MCF 10A (cell line): Measurements from ENCODE around the gene PCDHGB6. TPM values are rescaled to one million over a fixed set of nuclear protein-coding genes. Genes with fewer than 3 reads are reported as not detected.

ENCODE experiments used
- BruUV-seq: library from RNA; stranded (reverse); fragments of 400-500 nt; replicated peaks from 2 replicates; lab custom pipeline; 2021; lab: Mats Ljungman, UMichigan
- CTCF ChIA-PET: fragments of 300-600 bp; sonication (Branson Sonifier 250); formaldehyde crosslinking; extraction: SDS; loops from one replicate; lab custom pipeline; 2021; ENCODE audit warnings: antibody characterized with exemption, inconsistent platforms; lab: Yijun Ruan, JAX
- POLR2A ChIA-PET: fragments of 300-600, 350-650 bp; sonication (Branson Sonifier 250); formaldehyde crosslinking; extraction: SDS; loops from one replicate; lab custom pipeline; 2020; ENCODE audit warnings: antibody characterized with exemption, inconsistent platforms; lab: Yijun Ruan, JAX
- DNase-seq: peaks from one replicate; pipeline ENCODE4 v3.0.0-alpha.2; 2018; ENCODE audit not compliant: unreplicated experiment
- H3K27ac Mint-ChIP-seq: one replicate; pipeline ENCODE4 v1.8.0; 2022; ENCODE audit warnings: mild to moderate bottlenecking, low read depth, mixed read lengths; ENCODE audit not compliant: unreplicated experiment
- H3K27me3 Mint-ChIP-seq: one replicate; pipeline ENCODE4 v1.8.0; 2022; ENCODE audit warnings: mixed read lengths; ENCODE audit not compliant: insufficient read depth, unreplicated experiment
- H3K36me3 Mint-ChIP-seq: one replicate; pipeline ENCODE4 v1.8.0; 2022; ENCODE audit warnings: mild to moderate bottlenecking, moderate library complexity, mixed read lengths; ENCODE audit not compliant: insufficient read depth, unreplicated experiment
- H3K4me1 Mint-ChIP-seq: one replicate; pipeline ENCODE4 v1.8.0; 2022; ENCODE audit warnings: mixed read lengths; ENCODE audit not compliant: insufficient read depth, unreplicated experiment
- H3K4me3 Mint-ChIP-seq: one replicate; pipeline ENCODE4 v1.8.0; 2022; ENCODE audit warnings: mild to moderate bottlenecking, moderate library complexity, mixed read lengths; ENCODE audit not compliant: unreplicated experiment
- H3K9me3 Mint-ChIP-seq: one replicate; pipeline ENCODE4 v1.8.0; 2022; ENCODE audit warnings: mixed read lengths; ENCODE audit not compliant: unreplicated experiment
- intact Hi-C: fragments of 100-400 bp; cut with micrococcal nuclease; formaldehyde crosslinking; loops from 2 replicates; pipeline ENCODE4 v1.14.1; 2022
- total RNA-seq: library from RNA; stranded (reverse); gene quantifications from 2 replicates; pipeline ENCODE4 v1.2.3, GENCODE V29; 2022
- TF ChIP-seq, protein P1 (sequence below): fragments of 200-600 bp; IDR thresholded peaks from one replicate; pipeline ENCODE4 v1.8.0; 2022; ENCODE audit warnings: antibody characterized with exemption, mild to moderate bottlenecking; ENCODE audit not compliant: unreplicated experiment

Gene PCDHGB6
- total RNA-seq, 1 experiment from 2014 or later: 0.68 TPM

DNA sequence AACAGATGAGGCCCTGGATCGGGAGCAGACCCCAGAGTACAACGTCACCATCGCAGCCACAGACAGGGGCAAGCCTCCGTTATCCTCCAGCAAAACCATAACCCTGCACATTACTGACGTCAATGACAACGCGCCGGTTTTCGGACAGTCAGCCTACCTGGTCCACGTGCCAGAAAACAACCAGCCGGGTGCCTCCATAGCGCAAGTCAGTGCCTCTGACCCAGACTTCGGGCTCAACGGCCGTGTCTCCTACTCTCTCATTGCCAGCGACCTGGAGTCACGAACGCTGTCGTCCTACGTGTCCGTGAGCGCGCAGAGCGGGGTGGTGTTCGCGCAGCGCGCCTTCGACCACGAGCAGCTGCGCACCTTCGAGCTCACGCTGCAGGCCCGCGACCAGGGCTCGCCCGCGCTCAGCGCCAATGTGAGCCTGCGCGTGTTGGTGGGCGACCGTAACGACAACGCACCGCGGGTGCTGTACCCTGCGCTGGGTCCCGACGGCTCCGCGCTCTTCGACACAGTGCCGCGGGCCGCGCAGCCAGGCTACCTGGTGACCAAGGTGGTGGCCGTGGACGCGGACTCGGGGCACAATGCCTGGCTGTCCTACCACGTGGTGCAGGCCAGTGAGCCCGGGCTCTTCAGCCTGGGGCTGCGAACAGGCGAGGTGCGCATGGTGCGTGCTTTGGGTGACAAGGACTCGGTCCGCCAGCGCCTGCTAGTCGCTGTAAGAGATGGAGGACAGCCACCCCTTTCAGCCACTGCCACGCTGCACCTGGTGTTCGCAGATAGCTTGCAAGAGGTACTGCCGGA lies 11.5 kb downstream of the PCDHGB6 start:
- ChIA-PET CTCF (interaction anchor here (0.5 to 3.4 kb wide), 5 partner anchors 56 to 148 kb away, joined by 3 to 31 read pairs (median 6); partner anchors contain the start of genes PCDHGC3 and TAF7), POLR2A (no interaction called here)
- no peak for DNase-seq
- Mint-ChIP-seq H3K9me3 (peaks cover 25% of the 10 kb centered on the region), H3K4me1 (no peaks in the 10 kb centered on the region), H3K4me3 (no peak overlapping the region), H3K27ac (no peak overlapping the region), H3K27me3 (no peaks in the 10 kb centered on the region), H3K36me3 (no peaks in the 10 kb centered on the region)
- TF ChIP-seq, protein P1, sequence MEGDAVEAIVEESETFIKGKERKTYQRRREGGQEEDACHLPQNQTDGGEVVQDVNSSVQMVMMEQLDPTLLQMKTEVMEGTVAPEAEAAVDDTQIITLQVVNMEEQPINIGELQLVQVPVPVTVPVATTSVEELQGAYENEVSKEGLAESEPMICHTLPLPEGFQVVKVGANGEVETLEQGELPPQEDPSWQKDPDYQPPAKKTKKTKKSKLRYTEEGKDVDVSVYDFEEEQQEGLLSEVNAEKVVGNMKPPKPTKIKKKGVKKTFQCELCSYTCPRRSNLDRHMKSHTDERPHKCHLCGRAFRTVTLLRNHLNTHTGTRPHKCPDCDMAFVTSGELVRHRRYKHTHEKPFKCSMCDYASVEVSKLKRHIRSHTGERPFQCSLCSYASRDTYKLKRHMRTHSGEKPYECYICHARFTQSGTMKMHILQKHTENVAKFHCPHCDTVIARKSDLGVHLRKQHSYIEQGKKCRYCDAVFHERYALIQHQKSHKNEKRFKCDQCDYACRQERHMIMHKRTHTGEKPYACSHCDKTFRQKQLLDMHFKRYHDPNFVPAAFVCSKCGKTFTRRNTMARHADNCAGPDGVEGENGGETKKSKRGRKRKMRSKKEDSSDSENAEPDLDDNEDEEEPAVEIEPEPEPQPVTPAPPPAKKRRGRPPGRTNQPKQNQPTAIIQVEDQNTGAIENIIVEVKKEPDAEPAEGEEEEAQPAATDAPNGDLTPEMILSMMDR: no peak
- intact Hi-C loops: loop anchor here (10.0 kb wide), 2 partner anchors 194 to 334 kb away; partner anchors contain the start of gene PCDHB14
- BruUV-seq: no TSS peak

DNA sequence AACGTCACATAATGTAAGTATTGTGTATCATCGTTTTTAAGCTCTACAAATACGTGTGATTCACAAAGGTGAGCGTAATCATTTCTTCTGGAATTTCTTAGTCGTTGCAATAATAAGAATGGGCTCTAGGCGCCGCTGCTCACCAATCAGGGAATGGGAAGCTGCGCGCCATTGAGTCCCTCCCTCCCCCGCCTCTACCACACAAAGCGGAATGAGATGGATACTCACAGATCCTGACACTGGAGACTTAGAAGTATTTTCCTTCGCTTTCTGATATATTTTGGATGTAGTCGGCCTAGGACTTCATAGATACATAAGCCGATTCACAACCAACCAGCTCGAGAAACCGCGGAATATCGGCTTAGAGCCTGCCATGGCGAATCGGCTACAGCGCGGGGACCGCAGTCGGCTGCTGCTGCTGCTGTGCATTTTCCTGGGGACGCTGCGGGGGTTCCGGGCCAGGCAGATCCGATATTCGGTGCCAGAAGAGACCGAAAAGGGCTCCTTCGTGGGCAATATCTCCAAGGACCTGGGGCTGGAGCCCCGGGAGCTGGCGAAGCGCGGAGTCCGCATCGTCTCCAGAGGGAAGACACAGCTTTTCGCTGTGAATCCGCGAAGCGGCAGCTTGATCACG lies 13.2 kb downstream of the PCDHGB6 start, which contains the start of gene PCDHGA11:
PCDHGA11 (plus strand) TSS at position 197 of the 634 bp plus-strand sequence; CDS start at position 374, 177 bp downstream.
- POLR2A ChIA-PET: no interaction called here
- no peak within 1 kb of the TSS for H3K27ac Mint-ChIP-seq
- DNase-seq: peak; percentile 33
- intact Hi-C loops: no loop called here
- no peaks in the 10 kb centered on the region for H3K27me3 Mint-ChIP-seq
- H3K4me3 Mint-ChIP-seq: no peak within 1 kb of the TSS
- H3K9me3 Mint-ChIP-seq: peaks cover 29% of the 10 kb centered on the region
- TF ChIP-seq, protein P1: peak; percentile 18
- H3K36me3 Mint-ChIP-seq: no peaks in the 10 kb centered on the region
- CTCF ChIA-PET: interaction anchor here (0.5 to 2.6 kb wide), 10 partner anchors 9 to 236 kb away, joined by 3 to 9 read pairs (median 4); partner anchors contain the start of genes PCDHGA12 and PCDHGC3
- no TSS peak for BruUV-seq
- H3K4me1 Mint-ChIP-seq: no peaks in the 10 kb centered on the region

DNA sequence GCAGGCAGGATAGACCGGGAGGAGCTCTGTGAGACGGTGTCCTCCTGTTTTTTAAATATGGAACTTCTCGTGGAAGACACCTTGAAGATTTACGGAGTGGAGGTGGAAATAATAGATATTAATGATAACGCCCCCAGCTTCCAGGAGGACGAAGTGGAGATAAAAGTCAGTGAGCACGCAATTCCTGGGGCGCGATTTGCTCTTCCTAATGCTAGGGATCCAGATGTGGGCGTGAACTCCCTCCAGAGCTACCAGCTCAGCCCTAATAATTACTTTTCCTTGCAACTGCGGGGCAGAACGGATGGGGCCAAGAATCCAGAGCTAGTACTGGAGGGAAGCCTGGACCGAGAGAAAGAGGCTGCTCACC lies 13.7 kb downstream of the PCDHGB6 start:
- intact Hi-C loops: no loop called here
- H3K27ac Mint-ChIP-seq: no peak overlapping the region
- DNase-seq: no peak
- no peaks in the 10 kb centered on the region for H3K36me3 Mint-ChIP-seq
- H3K27me3 Mint-ChIP-seq: no peaks in the 10 kb centered on the region
- H3K4me1 Mint-ChIP-seq: no peaks in the 10 kb centered on the region
- TF ChIP-seq, protein P1: no peak
- H3K9me3 Mint-ChIP-seq: peaks cover 34% of the 10 kb centered on the region
- ChIA-PET CTCF (interaction anchor here (0.7 to 2.6 kb wide), 7 partner anchors 8 to 183 kb away, joined by 3 to 9 read pairs (median 4); partner anchors contain the start of genes PCDHGA10, PCDHGA12 and PCDHGC3), POLR2A (interaction anchor here (0.9 kb wide), 1 partner anchor 137 kb away, joined by 3 read pairs; no protein-coding TSS in a partner anchor)
- H3K4me3 Mint-ChIP-seq: no peak overlapping the region
- BruUV-seq: no TSS peak

DNA sequence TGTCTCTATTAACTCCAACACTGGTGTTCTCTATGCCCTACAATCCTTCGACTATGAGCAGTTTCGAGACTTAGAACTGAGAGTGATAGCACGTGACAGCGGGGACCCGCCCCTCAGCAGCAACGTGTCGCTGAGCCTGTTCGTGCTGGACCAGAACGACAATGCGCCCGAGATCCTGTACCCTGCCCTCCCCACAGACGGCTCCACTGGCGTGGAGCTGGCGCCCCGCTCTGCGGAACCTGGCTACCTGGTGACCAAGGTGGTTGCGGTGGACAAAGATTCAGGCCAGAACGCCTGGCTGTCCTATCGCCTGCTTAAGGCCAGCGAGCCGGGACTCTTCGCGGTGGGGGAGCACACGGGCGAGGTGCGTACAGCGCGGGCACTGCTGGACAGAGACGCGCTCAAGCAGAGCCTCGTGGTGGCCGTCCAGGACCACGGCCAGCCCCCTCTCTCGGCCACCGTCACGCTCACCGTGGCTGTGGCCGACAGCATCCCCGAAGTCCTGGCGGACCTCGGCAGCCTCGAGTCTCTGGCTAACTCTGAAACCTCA lies 15.0 kb downstream of the PCDHGB6 start:
- Mint-ChIP-seq H3K36me3 (no peaks in the 10 kb centered on the region), H3K4me1 (no peaks in the 10 kb centered on the region), H3K4me3 (no peak overlapping the region), H3K27ac (no peak overlapping the region), H3K9me3 (peaks cover 41% of the 10 kb centered on the region), H3K27me3 (no peaks in the 10 kb centered on the region)
- BruUV-seq: no TSS peak
- TF ChIP-seq, protein P1: no peak
- POLR2A ChIA-PET: interaction anchor here (0.6 kb wide), 1 partner anchor 94 kb away, joined by 3 read pairs; no protein-coding TSS in a partner anchor
- DNase-seq: no peak
- intact Hi-C loops: no loop called here
- CTCF ChIA-PET: interaction anchor here (1.2 kb wide), 1 partner anchor 10 kb away, joined by 4 read pairs; the partner anchor contains the start of gene PCDHGA10
